Endothelial cell of umbilical vein (primary cell): Measurements from ENCODE around the gene MARF1. TPM values are rescaled to one million over a fixed set of nuclear protein-coding genes. Genes with fewer than 3 reads are reported as not detected.

ENCODE experiments used
- BruUV-seq: library from RNA; stranded (reverse); fragments of 400-500 nt; replicated peaks from 2 replicates; lab custom pipeline; 2021; lab: Mats Ljungman, UMichigan
- CTCF ChIA-PET: fragments of 300-600, 350-600 bp; sonication (Branson Sonifier 250); formaldehyde crosslinking; loops from one replicate; lab custom pipeline; 2021; ENCODE audit warnings: antibody characterized with exemption, inconsistent platforms; lab: Charles Lee
- POLR2A ChIA-PET: fragments of 300-600, 350-600 bp; sonication (Branson Sonifier 250); formaldehyde crosslinking; loops from one replicate; lab custom pipeline; 2021; ENCODE audit warnings: antibody characterized with exemption, inconsistent platforms; lab: Charles Lee
- DNase-seq: peaks from one replicate; pipeline ENCODE4 v3.0.0-alpha.2; 2011; ENCODE audit warnings: low read depth, low spot score
- FAIRE-seq: peaks from 2 replicates; lab custom pipeline; 2011; peaks lifted over from hg19 to GRCh38; lab: Jason Lieb, UNC
- H2AFZ ChIP-seq: 2 replicates; pipeline ENCODE4 v1.6.0; 2012; ENCODE audit warnings: low read depth, low read length, control low read depth, inconsistent platforms
- H3K27ac ChIP-seq: 2 replicates; pipeline ENCODE4 v1.5.1; 2011; ENCODE audit warnings: low read depth, mild to moderate bottlenecking, control low read depth, low read length, moderate library complexity; ENCODE audit not compliant: insufficient read depth
- H3K27me3 ChIP-seq, 2 experiments: 2 replicates each; pipeline versions ENCODE4 v1.6.0 to v1.6.1; 2011; ENCODE audit warnings: low read length in 2 of 2, mixed read lengths in 1 of 2; ENCODE audit not compliant: control insufficient read depth in 2 of 2, insufficient read depth in 2 of 2
- H3K36me3 ChIP-seq, 2 experiments: 2 replicates in 1 of 2; 3 replicates in 1 of 2; pipeline ENCODE4 v1.5.1; 2011; ENCODE audit warnings: low read length in 2 of 2, mild to moderate bottlenecking in 1 of 2, moderate library complexity in 1 of 2; ENCODE audit not compliant: control insufficient read depth in 2 of 2, insufficient read depth in 2 of 2; ENCODE audit errors: extremely low read depth in 1 of 2
- H3K4me1 ChIP-seq: 3 replicates; pipeline ENCODE4 v1.5.1; 2011; ENCODE audit warnings: mild to moderate bottlenecking, low read length; ENCODE audit not compliant: control insufficient read depth, insufficient read depth; ENCODE audit errors: extremely low read depth
- H3K4me2 ChIP-seq: 2 replicates; pipeline ENCODE4 v1.6.1; 2011; ENCODE audit warnings: low read length, control low read depth, mixed read lengths; ENCODE audit not compliant: insufficient read depth
- H3K4me3 ChIP-seq, 3 experiments: fragments of 200-600 bp in 1 of 3; sonication (generic), shearing (Covaris generic) in 1 of 3; replicated peaks in 1 of 3; 2 replicates each; pipeline ENCODE4 v1.5.1; 2011 to 2016; ENCODE audit warnings: control low read depth in 3 of 3, low read length in 3 of 3, mild to moderate bottlenecking in 2 of 3, inconsistent platforms in 1 of 3, low read depth in 1 of 3, moderate library complexity in 1 of 3; ENCODE audit not compliant: insufficient read depth in 1 of 3
- H3K79me2 ChIP-seq: 2 replicates; pipeline ENCODE4 v1.6.0; 2012; ENCODE audit warnings: low read length, inconsistent platforms; ENCODE audit not compliant: control insufficient read depth, insufficient read depth
- H3K9ac ChIP-seq: replicated peaks from 2 replicates; pipeline ENCODE3; 2011; ENCODE audit warnings: low read length, control low read depth; ENCODE audit not compliant: insufficient read depth; ENCODE audit errors: extremely low read depth
- H3K9me1 ChIP-seq: replicated peaks from 3 replicates; pipeline ENCODE4 v1.6.0; 2011; ENCODE audit warnings: mild to moderate bottlenecking, low read length; ENCODE audit not compliant: control insufficient read depth, insufficient read depth; ENCODE audit errors: extremely low read depth
- H3K9me3 ChIP-seq: replicated peaks from 2 replicates; pipeline ENCODE4 v1.5.1; 2012; ENCODE audit warnings: low read length, inconsistent platforms; ENCODE audit not compliant: control insufficient read depth, insufficient read depth
- H4K20me1 ChIP-seq: replicated peaks from 2 replicates; pipeline ENCODE3; 2011; ENCODE audit warnings: mild to moderate bottlenecking, low read length; ENCODE audit not compliant: control insufficient read depth, insufficient read depth; ENCODE audit errors: extremely low read depth
- CTCF ChIP-seq, 2 donors: IDR thresholded peaks; 1 replicate in 1 of 2; 2 replicates in 1 of 2; pipeline ENCODE4 v1.5.1; 2011; ENCODE audit warnings: low read length in 2 of 2, mild to moderate bottlenecking in 2 of 2, moderate library complexity in 2 of 2, control low read depth in 1 of 2, inconsistent platforms in 1 of 2, low read depth in 1 of 2; ENCODE audit not compliant: insufficient read depth in 1 of 2; ENCODE audit errors: extremely low read depth in 1 of 2
- EZH2 ChIP-seq: IDR thresholded peaks from 2 replicates; pipeline ENCODE4 v1.6.1; 2012; ENCODE audit warnings: borderline replicate concordance, low read depth, mild to moderate bottlenecking, moderate library complexity, low read length, inconsistent platforms; ENCODE audit not compliant: severe bottlenecking
- FOS ChIP-seq: IDR thresholded peaks from 2 replicates; pipeline ENCODE4 v1.6.1; 2011; ENCODE audit warnings: mild to moderate bottlenecking, low read length, moderate library complexity, borderline replicate concordance; ENCODE audit not compliant: insufficient read depth
- GATA2 ChIP-seq: IDR thresholded peaks from 2 replicates; pipeline ENCODE4 v1.7.0; 2011; ENCODE audit warnings: low read depth, mild to moderate bottlenecking, moderate library complexity, mixed read lengths, low read length; ENCODE audit not compliant: insufficient read length, insufficient read depth
- JUN ChIP-seq: IDR thresholded peaks from 2 replicates; pipeline ENCODE4 v1.6.1; 2011; ENCODE audit warnings: borderline replicate concordance, low read depth; ENCODE audit not compliant: insufficient read length, insufficient read depth
- MAX ChIP-seq: IDR thresholded peaks from 2 replicates; pipeline ENCODE4 v1.6.1; 2011; ENCODE audit not compliant: insufficient read depth, insufficient read length
- MYC ChIP-seq: IDR thresholded peaks from one replicate; pipeline ENCODE4 v1.6.1; 2011; ENCODE audit warnings: mild to moderate bottlenecking, low read depth, low read length
- POLR2A ChIP-seq: IDR thresholded peaks from 2 replicates; pipeline ENCODE4 v1.6.1; 2012; ENCODE audit warnings: low read depth, mild to moderate bottlenecking, control low read depth, low read length
- POLR2AphosphoS5 ChIP-seq: IDR thresholded peaks from 2 replicates; pipeline ENCODE4 v1.6.1; 2012; ENCODE audit warnings: low read depth, mild to moderate bottlenecking, control low read depth, low read length, moderate library complexity; ENCODE audit not compliant: insufficient read depth
- dilution Hi-C: fragments of 300-500 bp; cut with MboI; formaldehyde crosslinking; loops from one replicate; pipeline ENCODE4 v1.15.0; 2019; ENCODE audit warnings: low sequenced_read_pairs; ENCODE audit not compliant: extremely low pct_ligation_motif_present
- intact Hi-C: fragments of 100-400 bp; cut with micrococcal nuclease; formaldehyde crosslinking; loops from one replicate; pipeline ENCODE4 v1.10.0; 2022
- polyA plus RNA-seq, 4 experiments: library from polyadenylated mRNA; depleted of rRNA in 3 of 4; stranded (reverse) in 3 of 4; unstranded in 1 of 4; fragments of >200 nt; gene quantifications; 2 replicates each; pipeline versions ENCODE4 v1.2.1 to v1.2.3, GENCODE V29; 2011 to 2012; ENCODE audit warnings: missing spikeins in 1 of 4
- total RNA-seq: library from RNA; stranded (reverse); gene quantifications from 2 replicates; pipeline ENCODE4 v1.2.3, GENCODE V29; 2021

The MARF1 gene
- total and polyA plus RNA-seq, 2 donors (not counting 3 experiments of a cell fraction or from before 2014, with no cell fraction given) = 14.6 to 58.5 TPM

- no peaks in the 10 kb centered on the region for H3K4me1 ChIP-seq
- ChIA-PET POLR2A (no interaction called here), CTCF (interaction anchor here (1.7 kb wide), 1 partner anchor 174 kb away, joined by 5 read pairs; no protein-coding TSS in a partner anchor)
- no peaks in the 10 kb centered on the region for H3K79me2 ChIP-seq
- TF ChIP-seq EZH2 = no peak
- TF ChIP-seq FOS = no peak
- no peak for TF ChIP-seq POLR2AphosphoS5
- TF ChIP-seq JUN = no peak
- no peak for TF ChIP-seq GATA2
- no peak for TF ChIP-seq MAX
- no peak for TF ChIP-seq POLR2A
- TF ChIP-seq MYC = no peak
- TF ChIP-seq CTCF (IDR thresholded peaks at IDR 0.05; ENCODE audit: extremely low read depth in 1 of 2, insufficient read depth in 1 of 2, low read depth in 1 of 2, low read length in 2 of 2) = no peak
- H3K4me2 ChIP-seq = no peak overlapping the region
- no peak overlapping the region for H2AFZ ChIP-seq
- no peak for FAIRE-seq
- no peak overlapping the region for H3K4me3 ChIP-seq
- H3K36me3 ChIP-seq = peaks cover 8 to 49% of the 10 kb centered on the region in 2 experiments
- no peaks in the 10 kb centered on the region for H4K20me1 ChIP-seq
- no peaks in the 10 kb centered on the region for H3K27me3 ChIP-seq
- no peak for DNase-seq
- H3K9me1 ChIP-seq = no peaks in the 10 kb centered on the region
- H3K27ac ChIP-seq = no peak overlapping the region
- no peaks in the 10 kb centered on the region for H3K9me3 ChIP-seq
- no peak overlapping the region for H3K9ac ChIP-seq
- no TSS peak for BruUV-seq
- dilution Hi-C loops = no loop called here
- intact Hi-C loops = no loop called here
Observed at GRCh38 chr16:15601212-15601879, 41.6 kb downstream of the MARF1 start.
